CD4-positive, alpha-beta memory T cell (primary cell): ENCODE results near the gene MAPKAP1. TPM values are rescaled to one million over a fixed set of nuclear protein-coding genes. Genes with fewer than 3 reads are reported as not detected.

Experiments used
- CTCF ChIA-PET: fragments of 350-600 bp; sonication (Branson Sonifier 250); formaldehyde crosslinking; loops from one replicate; lab custom pipeline; 2021; ENCODE audit warnings: inconsistent platforms; ENCODE audit not compliant: partially characterized antibody; lab: Charles Lee
- POLR2A ChIA-PET: fragments of 350-600 bp; sonication (Branson Sonifier 250); formaldehyde crosslinking; loops from one replicate; lab custom pipeline; 2021; ENCODE audit not compliant: partially characterized antibody; lab: Charles Lee
- DNase-seq, 5 donors: peaks; one replicate each; pipeline versions ENCODE4 v3.0.0 to v3.0.0-alpha.2; 2020 to 2022; ENCODE audit warnings: mixed read lengths in 1 of 5
- H3K27ac ChIP-seq: one replicate; pipeline ENCODE4 v1.7.0; 2013; ENCODE audit warnings: low read depth, low read length
- H3K27me3 ChIP-seq: 2 replicates; pipeline ENCODE4 v1.7.0; 2013; ENCODE audit warnings: mild to moderate bottlenecking, low read length, moderate library complexity; ENCODE audit not compliant: insufficient read depth
- H3K36me3 ChIP-seq: 2 replicates; pipeline ENCODE4 v1.7.0; 2013; ENCODE audit warnings: mild to moderate bottlenecking, low read length, moderate library complexity; ENCODE audit not compliant: insufficient read depth
- H3K4me1 ChIP-seq: 2 replicates; pipeline ENCODE4 v1.7.0; 2013; ENCODE audit warnings: mild to moderate bottlenecking, low read length, moderate library complexity; ENCODE audit not compliant: insufficient read depth
- H3K4me3 ChIP-seq, 2 donors: one replicate each; pipeline ENCODE4 v1.7.0; 2013; ENCODE audit warnings: low read length in 2 of 2, mild to moderate bottlenecking in 1 of 2
- H3K9me3 ChIP-seq, 2 donors: one replicate each; pipeline ENCODE4 v1.7.0; 2013; ENCODE audit warnings: low read length in 2 of 2, control low read depth in 1 of 2; ENCODE audit not compliant: control insufficient read depth in 1 of 2
- H3K27ac Mint-ChIP-seq, 7 donors: one replicate each; pipeline ENCODE4 v1.8.0; 2020 to 2021; ENCODE audit warnings: mixed read lengths in 7 of 7, mild to moderate bottlenecking in 6 of 7, inconsistent platforms in 3 of 7, moderate library complexity in 3 of 7
- H3K27me3 Mint-ChIP-seq, 2 donors: one replicate each; pipeline ENCODE4 v1.8.0; 2020 to 2021; ENCODE audit warnings: mixed read lengths in 2 of 2
- H3K36me3 Mint-ChIP-seq, 2 donors: one replicate each; pipeline ENCODE4 v1.8.0; 2020 to 2021; ENCODE audit warnings: mixed read lengths in 2 of 2, inconsistent platforms in 1 of 2, mild to moderate bottlenecking in 1 of 2
- H3K4me1 Mint-ChIP-seq, 4 donors: one replicate each; pipeline ENCODE4 v1.8.0; 2020 to 2021; ENCODE audit warnings: mixed read lengths in 4 of 4, mild to moderate bottlenecking in 1 of 4
- H3K4me3 Mint-ChIP-seq, 8 donors: one replicate each; pipeline ENCODE4 v1.8.0; 2020 to 2021; ENCODE audit warnings: mixed read lengths in 8 of 8, mild to moderate bottlenecking in 7 of 8, moderate library complexity in 6 of 8, inconsistent platforms in 3 of 8
- H3K9me3 Mint-ChIP-seq, 8 donors: one replicate each; pipeline ENCODE4 v1.8.0; 2020 to 2021; ENCODE audit warnings: mixed read lengths in 8 of 8, mild to moderate bottlenecking in 5 of 8, inconsistent platforms in 3 of 8, moderate library complexity in 1 of 8
- intact Hi-C: fragments of 100-400 bp; cut with micrococcal nuclease; formaldehyde crosslinking; loops from one replicate; pipeline ENCODE4 v1.15.1; 2023
- polyA plus RNA-seq, 2 donors: library from polyadenylated mRNA; unstranded; fragments of 300-500 nt; fragmentation: Illumina TruSeq; gene quantifications; one replicate each; pipeline ENCODE4 v1.2.3, GENCODE V29; 2021
- total RNA-seq, 2 experiments: library from RNA; stranded (reverse); gene quantifications; one replicate each; pipeline ENCODE4 v1.2.3, GENCODE V29; 2021

MAPKAP1 gene
- total and polyA plus RNA-seq, 4 experiments from 2014 or later = 51.6 to 59.1 (median 55.8) TPM

DNA sequence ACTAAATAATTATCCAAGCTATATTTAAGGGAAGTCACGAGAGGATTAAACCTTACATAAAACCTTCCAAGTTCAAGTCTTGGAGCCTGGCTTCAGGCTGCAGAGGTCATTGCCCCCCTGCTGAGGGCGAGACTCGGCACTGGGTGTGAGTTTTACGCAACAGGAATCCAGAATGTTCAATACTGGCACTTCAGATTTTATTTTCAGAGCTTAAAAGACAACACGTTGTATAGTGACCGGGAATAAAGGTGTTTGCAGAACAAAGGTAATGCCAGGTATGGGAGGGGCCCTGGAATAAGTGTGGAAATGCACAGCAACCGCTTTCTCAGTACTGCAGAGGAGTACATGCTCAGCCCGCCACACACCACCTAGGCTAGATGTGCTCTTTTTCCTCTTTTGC is 238.4 kb downstream of the MAPKAP1 start:
- peaks cover 21 to 45% of the 10 kb centered on the region in 2 donors for H3K36me3 Mint-ChIP-seq

DNA sequence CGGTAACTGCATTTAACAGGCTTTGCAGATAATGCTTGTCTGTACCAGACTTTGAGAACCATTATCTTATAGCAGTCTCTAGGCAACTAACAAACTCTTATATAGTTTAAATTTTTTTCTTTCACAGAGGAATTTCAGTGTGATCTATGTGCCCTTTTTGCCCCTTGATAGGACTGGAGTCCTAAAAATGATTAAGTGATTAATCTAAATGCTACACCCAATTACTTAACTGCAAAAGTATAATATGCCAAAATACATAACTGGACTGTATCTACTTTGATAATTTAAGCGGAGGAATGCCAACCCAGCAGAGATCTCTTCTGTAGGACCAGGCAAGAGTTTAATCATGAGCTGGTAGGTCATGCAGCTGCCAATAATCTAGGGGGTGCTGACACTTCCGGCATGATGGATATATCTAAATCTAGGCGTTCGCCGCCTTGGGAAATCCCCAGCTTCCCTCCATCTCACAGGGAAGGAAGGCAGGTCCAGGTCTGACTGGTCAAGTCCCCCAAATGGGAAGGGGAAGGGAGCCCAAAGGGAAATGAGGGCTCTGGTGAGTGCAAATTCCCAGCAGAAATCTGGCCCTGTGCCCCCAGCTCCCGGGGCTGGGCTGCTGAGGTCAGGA is 239.8 kb downstream of the MAPKAP1 start:
- H3K27me3 ChIP-seq = no peaks in the 10 kb centered on the region
- H3K4me3 Mint-ChIP-seq = no peak overlapping the region
- no peaks in the 10 kb centered on the region for H3K27me3 Mint-ChIP-seq
- peaks cover 21 to 54% of the 10 kb centered on the region in 2 donors for H3K36me3 Mint-ChIP-seq
- intact Hi-C loops = no loop called here
- no peaks in the 10 kb centered on the region for H3K4me1 ChIP-seq
- no peaks in the 10 kb centered on the region for H3K9me3 ChIP-seq
- no peak overlapping the region for H3K4me3 ChIP-seq
- H3K27ac ChIP-seq = no peak overlapping the region
- ChIA-PET POLR2A (no interaction called here), CTCF (no interaction called here)
- peaks cover 0 to 2% (median 0%) of the 10 kb centered on the region in 8 donors for H3K9me3 Mint-ChIP-seq
- H3K36me3 ChIP-seq = peaks cover 8% of the 10 kb centered on the region
- no peak for DNase-seq
- no peaks in the 10 kb centered on the region for H3K4me1 Mint-ChIP-seq
- no peak overlapping the region for H3K27ac Mint-ChIP-seq

More for the DNA sequence above, 238.4 kb downstream of the MAPKAP1 start:
- no peaks in the 10 kb centered on the region for H3K4me1 Mint-ChIP-seq
- no peak for DNase-seq
- H3K27ac ChIP-seq = no peak overlapping the region
- no peaks in the 10 kb centered on the region for H3K27me3 Mint-ChIP-seq
- H3K4me3 ChIP-seq = no peak overlapping the region
- H3K36me3 ChIP-seq = peaks cover 8% of the 10 kb centered on the region
- no peaks in the 10 kb centered on the region for H3K4me1 ChIP-seq
- POLR2A ChIA-PET = no interaction called here
- intact Hi-C loops = no loop called here
- no peaks in the 10 kb centered on the region for H3K27me3 ChIP-seq
- CTCF ChIA-PET = no interaction called here
- H3K9me3 Mint-ChIP-seq = peaks cover 0 to 2% (median 0%) of the 10 kb centered on the region in 8 donors
- H3K4me3 Mint-ChIP-seq = no peak overlapping the region
- peak overlapping the region in 1 of 7 donors; percentile 7 for H3K27ac Mint-ChIP-seq
- no peaks in the 10 kb centered on the region for H3K9me3 ChIP-seq

DNA sequence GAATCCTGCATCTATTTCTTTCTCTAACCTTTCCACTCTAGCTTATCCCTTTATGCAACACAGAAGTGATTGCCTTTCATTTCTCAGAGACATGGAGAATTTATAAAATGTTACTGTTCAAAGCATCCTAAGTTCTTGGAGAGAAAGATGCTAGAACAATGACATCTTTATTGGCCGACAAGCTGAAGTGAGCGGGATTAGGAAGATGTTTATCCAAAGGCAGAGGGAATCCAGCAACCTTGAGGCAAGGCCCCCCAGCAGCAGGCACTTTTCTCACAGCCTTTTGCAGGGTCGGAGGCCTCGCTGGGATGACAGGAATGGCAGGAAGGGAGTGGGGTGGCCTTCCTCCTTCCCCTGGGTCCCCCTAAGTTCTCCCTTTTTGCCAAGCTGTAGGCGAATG is 240.6 kb downstream of the MAPKAP1 start:
- ChIA-PET POLR2A (no interaction called here), CTCF (no interaction called here)
- H3K36me3 ChIP-seq = peaks cover 8% of the 10 kb centered on the region
- no peaks in the 10 kb centered on the region for H3K4me1 ChIP-seq
- no peaks in the 10 kb centered on the region for H3K9me3 ChIP-seq
- DNase-seq = no peak
- Mint-ChIP-seq H3K27me3 (no peaks in the 10 kb centered on the region), H3K36me3 (peaks cover 27 to 62% of the 10 kb centered on the region in 2 donors), H3K4me3 (no peak overlapping the region), H3K27ac (no peak overlapping the region), H3K4me1 (no peaks in the 10 kb centered on the region), H3K9me3 (peaks cover 0 to 2% (median 0%) of the 10 kb centered on the region in 8 donors)
- H3K27ac ChIP-seq = no peak overlapping the region
- intact Hi-C loops = no loop called here
- H3K4me3 ChIP-seq = no peak overlapping the region
- no peaks in the 10 kb centered on the region for H3K27me3 ChIP-seq

DNA sequence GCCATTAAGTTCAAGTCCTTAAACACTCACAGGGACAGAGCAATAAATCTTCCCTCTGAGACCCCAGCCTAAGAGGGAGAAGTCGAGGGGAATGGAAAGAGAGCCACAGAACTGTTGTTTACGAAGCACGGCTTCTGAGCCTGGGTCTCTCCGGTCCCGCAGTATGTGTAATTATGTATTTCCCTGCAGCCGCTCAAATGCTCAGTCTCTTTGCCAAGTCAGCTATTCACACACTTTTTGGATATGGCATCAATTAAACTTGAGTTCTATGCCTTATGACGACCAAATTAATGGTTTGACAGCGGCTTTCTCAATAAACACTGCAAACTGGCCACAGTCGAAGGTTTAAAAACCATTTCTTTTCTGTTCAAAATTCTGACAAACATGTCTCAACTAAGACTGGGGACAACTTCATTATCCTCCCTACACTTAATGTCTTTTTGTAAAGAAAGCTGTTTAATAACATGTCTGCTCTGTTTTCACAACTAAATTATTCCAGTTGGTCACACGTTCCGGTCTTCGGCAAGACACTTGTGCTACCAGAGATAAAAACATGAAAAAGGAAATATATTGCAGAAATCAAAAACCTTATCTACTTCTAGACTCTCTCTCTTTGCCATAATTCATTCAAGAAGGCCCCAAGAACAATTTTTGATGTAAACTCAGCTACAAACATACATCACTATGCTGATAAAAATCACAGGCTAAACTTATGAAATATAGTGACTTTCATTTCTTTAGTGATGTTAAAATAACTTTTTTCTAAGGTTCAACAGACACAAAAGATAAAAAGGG is 242.2 kb downstream of the MAPKAP1 start:
- H3K4me3 ChIP-seq = no peak overlapping the region
- POLR2A ChIA-PET = no interaction called here
- no peaks in the 10 kb centered on the region for H3K4me1 ChIP-seq
- H3K36me3 ChIP-seq = peaks cover 8% of the 10 kb centered on the region
- H3K27me3 Mint-ChIP-seq = no peaks in the 10 kb centered on the region
- H3K9me3 Mint-ChIP-seq = no peaks in the 10 kb centered on the region
- no peaks in the 10 kb centered on the region for H3K9me3 ChIP-seq
- no peak overlapping the region for H3K27ac ChIP-seq
- no peaks in the 10 kb centered on the region for H3K27me3 ChIP-seq
- no peak overlapping the region for H3K27ac Mint-ChIP-seq
- DNase-seq = no peak
- CTCF ChIA-PET = no interaction called here
- no peak overlapping the region for H3K4me3 Mint-ChIP-seq
- peaks cover 38 to 57% of the 10 kb centered on the region in 2 donors for H3K36me3 Mint-ChIP-seq
- intact Hi-C loops = no loop called here
- H3K4me1 Mint-ChIP-seq = no peaks in the 10 kb centered on the region

DNA sequence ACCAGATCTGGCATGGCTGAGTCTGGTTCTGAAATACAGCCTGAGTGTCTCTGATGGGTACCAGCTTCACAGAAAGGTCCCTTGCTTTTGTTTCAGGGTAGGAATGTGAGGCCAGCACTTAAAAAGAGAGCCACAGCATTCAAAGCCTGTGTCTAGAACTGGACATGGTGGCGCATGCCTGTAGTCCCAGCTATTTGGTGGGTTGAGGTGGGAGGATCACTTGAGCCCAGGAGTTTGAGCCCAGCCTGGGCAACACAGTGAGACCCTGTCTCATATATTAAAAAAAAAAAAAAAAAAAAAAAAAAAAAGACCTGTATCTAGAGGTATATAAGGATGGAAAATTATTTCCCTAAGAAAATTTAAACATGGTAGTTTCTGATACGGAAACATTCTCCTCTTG is 243.1 kb downstream of the MAPKAP1 start:
- no peaks in the 10 kb centered on the region for H3K4me1 ChIP-seq
- H3K9me3 ChIP-seq = no peaks in the 10 kb centered on the region
- POLR2A ChIA-PET = no interaction called here
- CTCF ChIA-PET = no interaction called here
- Mint-ChIP-seq H3K27ac (no peak overlapping the region), H3K4me3 (no peak overlapping the region), H3K9me3 (no peaks in the 10 kb centered on the region), H3K27me3 (no peaks in the 10 kb centered on the region), H3K36me3 (peaks cover 36 to 51% of the 10 kb centered on the region in 2 donors), H3K4me1 (no peaks in the 10 kb centered on the region)
- no peaks in the 10 kb centered on the region for H3K27me3 ChIP-seq
- no peak for DNase-seq
- intact Hi-C loops = no loop called here
- peaks cover 8% of the 10 kb centered on the region for H3K36me3 ChIP-seq
- no peak overlapping the region for H3K4me3 ChIP-seq
- no peak overlapping the region for H3K27ac ChIP-seq

DNA sequence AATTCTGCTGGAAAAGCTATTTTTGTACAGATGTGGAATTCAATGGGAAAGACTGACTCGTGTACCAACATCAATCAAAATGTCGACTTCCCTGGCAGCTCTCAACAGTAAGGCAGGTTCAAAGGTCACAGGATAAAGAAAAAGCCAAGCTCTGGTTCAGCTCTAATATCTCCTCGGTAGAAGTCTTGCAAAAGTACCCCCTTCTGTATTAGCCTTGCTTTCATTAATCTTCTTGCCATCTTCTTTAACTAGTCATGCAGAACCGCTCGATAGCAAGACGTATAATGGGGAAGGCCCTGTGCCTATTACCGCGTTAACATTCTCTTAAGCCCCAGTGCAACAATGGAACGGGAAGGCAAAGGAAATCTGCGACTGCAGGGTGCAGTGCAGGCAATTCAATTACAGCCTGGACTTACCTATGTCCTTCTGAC is 244.1 kb downstream of the MAPKAP1 start:
- Histone ChIP-seq H3K9me3 (no peaks in the 10 kb centered on the region), H3K4me3 (no peak overlapping the region), H3K27me3 (no peaks in the 10 kb centered on the region), H3K27ac (no peak overlapping the region), H3K4me1 (no peaks in the 10 kb centered on the region), H3K36me3 (peaks cover 8% of the 10 kb centered on the region)
- H3K4me3 Mint-ChIP-seq = no peak overlapping the region
- no peaks in the 10 kb centered on the region for H3K27me3 Mint-ChIP-seq
- no peak for DNase-seq
- peaks cover 34 to 43% of the 10 kb centered on the region in 2 donors for H3K36me3 Mint-ChIP-seq
- POLR2A ChIA-PET = no interaction called here
- peaks cover 0 to 4% (median 0%) of the 10 kb centered on the region in 8 donors for H3K9me3 Mint-ChIP-seq
- intact Hi-C loops = no loop called here
- H3K27ac Mint-ChIP-seq = peak overlapping the region in 1 of 7 donors; percentile 17
- H3K4me1 Mint-ChIP-seq = no peaks in the 10 kb centered on the region
- CTCF ChIA-PET = no interaction called here

DNA sequence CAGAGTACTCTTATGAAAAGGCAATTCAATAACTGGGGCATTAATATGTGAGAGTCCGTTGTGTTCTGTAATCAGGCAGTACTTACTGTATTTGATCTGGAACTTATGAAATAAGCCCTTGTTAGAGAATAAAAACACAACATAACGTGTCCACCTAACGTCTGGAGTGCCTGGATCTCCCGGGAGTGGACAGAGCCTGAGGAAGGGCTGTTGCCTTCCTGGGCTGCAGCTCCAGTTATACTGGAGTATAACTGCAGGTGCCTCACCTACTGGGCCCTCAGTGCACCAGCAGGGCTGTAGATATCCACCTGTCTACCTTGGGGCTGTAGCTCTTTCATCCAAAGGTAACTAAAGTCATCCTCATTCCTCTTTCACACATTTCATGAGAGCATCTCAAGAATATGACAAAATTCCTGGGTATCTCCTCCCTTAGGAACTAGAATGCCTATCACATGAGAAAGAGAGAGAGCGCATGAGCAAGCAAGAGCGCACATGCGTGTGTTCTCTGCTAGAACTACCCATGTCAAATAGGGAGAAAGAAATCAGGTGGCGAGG is 245.3 kb downstream of the MAPKAP1 start:
- Histone ChIP-seq H3K9me3 (no peaks in the 10 kb centered on the region), H3K27ac (no peak overlapping the region), H3K4me1 (no peaks in the 10 kb centered on the region), H3K27me3 (no peaks in the 10 kb centered on the region), H3K4me3 (no peak overlapping the region), H3K36me3 (no peaks in the 10 kb centered on the region)
- H3K9me3 Mint-ChIP-seq = peaks cover 0 to 12% (median 5%) of the 10 kb centered on the region in 8 donors
- H3K36me3 Mint-ChIP-seq = peaks cover 45% of the 10 kb centered on the region in 2 donors
- POLR2A ChIA-PET = no interaction called here
- intact Hi-C loops = no loop called here
- no peak for DNase-seq
- no peak overlapping the region for H3K27ac Mint-ChIP-seq
- CTCF ChIA-PET = no interaction called here
- no peaks in the 10 kb centered on the region for H3K27me3 Mint-ChIP-seq
- H3K4me3 Mint-ChIP-seq = no peak overlapping the region
- no peaks in the 10 kb centered on the region for H3K4me1 Mint-ChIP-seq
